ENCODE results near the gene MPZL2.

Gene MPZL2

GRCh38 chr11:118283037-118283636, 19.0 kb upstream of the MPZL2 start:
- DNase-seq = no peak

- no peak for DNase-seq
Measured at GRCh38 chr11:118282606-118283005, 18.5 kb upstream of the MPZL2 start.

GRCh38 chr11:118281284-118281683, 17.2 kb upstream of the MPZL2 start:
- DNase-seq = no peak

GRCh38 chr11:118277312-118277711, 13.2 kb upstream of the MPZL2 start:
- no peak for DNase-seq

- DNase-seq = no peak
Measured at GRCh38 chr11:118276422-118276821, 12.3 kb upstream of the MPZL2 start.

GRCh38 chr11:118275176-118275575, 11.1 kb upstream of the MPZL2 start:
- no peak for DNase-seq

GRCh38 chr11:118274186-118274585, 10.1 kb upstream of the MPZL2 start:
- DNase-seq = no peak

- DNase-seq = no peak
Measured at GRCh38 chr11:118272001-118272400, 7.9 kb upstream of the MPZL2 start.

- DNase-seq = no peak
Measured at GRCh38 chr11:118267486-118267885, 3.4 kb upstream of the MPZL2 start.

- DNase-seq = no peak
Measured at GRCh38 chr11:118265954-118266353, 1.9 kb upstream of the MPZL2 start.

- DNase-seq = no peak
Measured at GRCh38 chr11:118264569-118265465, 720 bp upstream of the MPZL2 start.

GRCh38 chr11:118263112-118263511, 985 bp downstream of the MPZL2 start:
- no peak for DNase-seq

- no peak for DNase-seq
Measured at GRCh38 chr11:118260353-118260752, 3.7 kb downstream of the MPZL2 start.

- DNase-seq = no peak
Measured at GRCh38 chr11:118259138-118259537, 5.0 kb downstream of the MPZL2 start.

- no peak for DNase-seq
Measured at GRCh38 chr11:118258410-118258809, 5.7 kb downstream of the MPZL2 start.

- DNase-seq = no peak
Measured at GRCh38 chr11:118252688-118253087, 11.4 kb downstream of the MPZL2 start.

GRCh38 chr11:118251858-118252652, 12.0 kb downstream of the MPZL2 start, which contains the start of gene MPZL3:
Gene MPZL3, minus strand, starts transcription at chr11:118252365. Its CDS starts 71 bp downstream, at chr11:118252294.
- peak; percentile 97 for DNase-seq

- no peak for DNase-seq
Measured at GRCh38 chr11:118247041-118247440, 17.1 kb downstream of the MPZL2 start.

- no peak for DNase-seq
Measured at GRCh38 chr11:118245936-118246562, 18.0 kb downstream of the MPZL2 start.

- no peak for DNase-seq
Measured at GRCh38 chr11:118243993-118244762, 19.9 kb downstream of the MPZL2 start.

GRCh38 chr11:118243161-118243560, 20.9 kb downstream of the MPZL2 start:
- DNase-seq = no peak

- DNase-seq = no peak
Measured at GRCh38 chr11:118241764-118242098, 22.4 kb downstream of the MPZL2 start.
